Activated CD4-positive, alpha-beta T cell treated with anti-CD3 and anti-CD28 coated beads, Interleukin-2, amount 50 U/mL, for 4 hours (primary cell): ENCODE measurements around the gene ARHGAP24.
"Not testable (repeated sequence)": the region's sequence is repeated elsewhere in the genome, so short reads cannot be mapped to it uniquely, and the experiment has no call there.

Experiments used
- DNase-seq, 2 experiments: peaks; one replicate each; pipeline ENCODE4 v3.0.0-alpha.2; 2020

ARHGAP24 gene

DNA sequence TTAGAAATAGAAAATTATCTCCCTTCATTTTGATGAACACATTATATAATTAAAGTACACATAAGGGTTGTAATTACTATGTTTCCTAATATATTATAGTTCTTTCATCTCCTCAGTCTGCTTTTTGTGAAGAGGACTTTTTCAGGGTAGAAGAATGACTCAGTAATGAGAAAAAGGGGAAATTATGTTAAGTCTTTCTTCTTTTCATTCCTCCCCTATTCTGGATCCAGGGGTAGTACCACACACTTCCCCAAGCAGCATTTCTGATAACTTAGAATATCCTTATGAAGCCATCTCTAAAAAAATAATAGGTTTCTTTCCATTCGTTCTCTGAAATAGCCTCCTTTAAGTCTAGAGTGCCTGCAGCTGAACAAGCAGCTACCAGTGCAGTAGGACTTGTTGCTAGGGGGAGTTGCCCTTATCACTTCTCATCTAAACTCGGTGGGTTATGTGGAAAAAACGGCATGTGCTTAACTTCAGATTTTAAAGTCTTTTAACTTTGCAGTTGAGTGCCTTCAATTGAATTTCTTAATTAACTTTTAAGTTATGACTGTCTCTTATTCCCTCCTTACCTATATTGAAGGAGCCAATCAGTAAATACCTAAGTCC lies 184.8 kb downstream of the ARHGAP24 start:
- no peak for DNase-seq

- DNase-seq: not testable (repeated sequence)
Observed at GRCh38 chr4:85666625-85667024, 191.7 kb downstream of the ARHGAP24 start.

DNA sequence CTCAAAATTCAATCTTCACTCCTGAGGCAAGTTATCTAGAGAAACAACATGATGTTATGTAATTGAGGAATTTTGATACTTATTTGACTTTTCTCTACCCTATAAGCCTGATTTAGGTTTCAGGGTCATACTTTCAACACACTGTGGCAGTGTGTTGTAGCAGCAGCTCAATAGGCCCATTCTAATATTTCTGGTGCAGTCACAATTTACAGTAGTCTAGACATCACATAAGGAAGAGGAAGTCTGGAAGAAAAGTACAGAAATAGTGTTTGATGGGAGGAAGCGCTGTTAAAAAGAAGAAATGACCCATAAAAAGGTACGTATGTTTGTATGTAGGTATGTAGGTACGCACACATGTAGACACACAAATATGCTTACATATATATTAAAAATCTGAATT lies 194.3 kb downstream of the ARHGAP24 start:
- no peak for DNase-seq

DNA sequence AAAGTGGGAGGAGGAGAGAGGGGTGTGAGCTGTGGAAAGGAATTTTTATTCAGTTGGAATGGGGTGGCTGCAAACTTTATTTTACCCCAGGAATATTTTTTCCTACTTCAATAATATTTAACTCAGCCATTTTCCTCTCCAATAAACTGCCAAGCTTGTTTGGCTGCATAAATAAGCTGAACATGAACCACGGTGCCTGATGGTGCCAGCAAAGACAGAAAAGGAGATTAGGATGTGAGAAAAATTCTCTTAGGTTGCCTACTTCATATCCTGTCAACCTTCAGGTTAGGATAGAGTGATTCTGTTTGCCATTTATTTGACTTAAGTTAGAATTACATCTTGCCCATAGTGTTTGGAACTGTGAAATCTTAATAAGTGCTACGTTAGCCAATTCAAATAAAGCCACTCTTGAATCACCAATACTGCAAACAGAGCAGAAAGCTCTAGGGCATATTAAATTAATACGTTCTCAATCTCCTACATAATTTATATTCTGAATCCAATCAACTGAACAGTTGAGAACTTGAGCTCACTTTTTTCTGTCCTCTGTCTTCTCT lies 195.1 kb downstream of the ARHGAP24 start:
- no peak for DNase-seq

GRCh38 chr4:85671120-85671519 lies 196.2 kb downstream of the ARHGAP24 start:
- DNase-seq: no peak

- no peak for DNase-seq
Observed at GRCh38 chr4:85672116-85672515, 197.2 kb downstream of the ARHGAP24 start.

- DNase-seq: no peak
Observed at GRCh38 chr4:85672959-85673358, 198.0 kb downstream of the ARHGAP24 start.

- no peak for DNase-seq
Observed at GRCh38 chr4:85673540-85673939, 198.6 kb downstream of the ARHGAP24 start.

DNA sequence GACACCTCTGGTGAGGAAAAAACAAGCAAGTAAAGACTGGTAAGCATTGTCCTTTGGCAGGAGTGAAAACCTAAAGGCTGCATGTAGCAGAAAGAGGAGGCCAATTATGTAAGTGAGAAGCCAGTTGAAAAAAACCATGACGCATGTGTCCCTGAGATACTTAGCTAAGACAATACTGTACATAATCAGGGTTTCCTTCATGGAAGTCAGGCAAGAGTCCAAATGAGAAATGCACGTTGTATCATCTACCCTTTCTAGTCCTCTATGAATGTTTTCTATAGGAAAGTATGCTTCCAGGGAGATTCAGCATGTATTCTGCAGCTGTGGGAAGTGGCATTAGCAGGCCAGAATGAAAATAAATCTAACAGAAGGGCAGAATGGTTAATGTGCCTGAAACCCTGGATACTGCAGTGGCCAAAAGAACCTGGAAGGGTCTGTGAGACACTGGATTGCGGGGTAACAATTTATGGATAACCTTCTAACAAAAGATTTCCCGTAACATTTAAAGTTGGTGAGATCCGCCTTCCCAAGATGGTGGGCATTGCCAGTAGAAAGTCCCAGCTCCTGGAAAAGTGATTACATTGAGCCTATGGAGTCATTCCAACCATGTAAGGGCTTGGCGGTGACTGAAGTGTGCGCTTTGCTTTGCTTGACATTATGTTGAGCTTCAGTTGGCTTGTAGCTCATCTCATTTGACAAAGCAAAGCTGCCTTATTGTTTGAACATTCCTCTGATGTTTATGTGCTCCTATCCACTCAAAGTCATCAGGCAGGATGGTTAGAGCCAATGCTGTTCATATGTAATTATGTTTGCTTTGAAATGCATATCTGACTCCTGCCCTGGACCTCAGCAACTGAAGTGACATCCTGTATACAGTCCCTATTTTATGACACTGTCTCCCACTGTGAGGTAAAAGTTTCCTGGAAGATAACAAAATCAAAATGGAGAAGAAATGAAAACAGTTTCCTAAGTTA lies 200.4 kb downstream of the ARHGAP24 start:
- DNase-seq: no peak

- DNase-seq: no peak
Observed at GRCh38 chr4:85676050-85676425, 201.1 kb downstream of the ARHGAP24 start.

DNA sequence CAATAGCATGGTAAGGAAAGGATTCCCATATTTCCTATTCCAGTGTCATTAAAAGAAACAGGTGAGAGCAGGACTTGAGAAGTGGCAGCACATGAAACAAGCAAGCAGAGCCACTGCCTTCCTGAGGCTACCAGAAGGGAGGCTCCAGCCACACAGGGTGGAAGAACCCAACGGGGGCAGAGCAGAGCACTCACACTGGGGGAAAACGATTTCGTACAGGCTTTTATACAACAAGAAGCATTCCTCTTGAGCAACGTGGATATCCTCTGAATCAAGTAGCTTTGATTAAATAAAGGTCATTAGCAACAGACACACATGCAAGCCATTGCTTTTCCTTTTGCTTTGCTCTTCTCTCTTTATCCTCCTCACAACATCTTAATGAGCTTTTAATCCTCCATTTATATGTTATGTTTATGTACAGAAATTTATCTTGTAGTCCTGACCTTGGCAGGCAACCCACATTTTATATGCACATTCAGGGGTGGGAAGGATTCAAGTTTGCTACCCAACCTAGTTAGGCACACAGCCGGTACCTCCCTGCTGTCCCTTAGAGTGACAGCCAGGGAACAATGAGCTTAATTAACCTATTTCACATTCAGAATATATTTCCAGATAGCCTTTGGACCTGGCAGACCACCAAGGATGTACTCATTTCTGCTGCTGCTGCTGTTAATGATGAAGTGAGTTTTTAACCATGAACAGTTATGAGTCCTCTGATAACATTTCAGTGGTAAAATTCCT lies 202.1 kb downstream of the ARHGAP24 start:
- DNase-seq: no peak

DNA sequence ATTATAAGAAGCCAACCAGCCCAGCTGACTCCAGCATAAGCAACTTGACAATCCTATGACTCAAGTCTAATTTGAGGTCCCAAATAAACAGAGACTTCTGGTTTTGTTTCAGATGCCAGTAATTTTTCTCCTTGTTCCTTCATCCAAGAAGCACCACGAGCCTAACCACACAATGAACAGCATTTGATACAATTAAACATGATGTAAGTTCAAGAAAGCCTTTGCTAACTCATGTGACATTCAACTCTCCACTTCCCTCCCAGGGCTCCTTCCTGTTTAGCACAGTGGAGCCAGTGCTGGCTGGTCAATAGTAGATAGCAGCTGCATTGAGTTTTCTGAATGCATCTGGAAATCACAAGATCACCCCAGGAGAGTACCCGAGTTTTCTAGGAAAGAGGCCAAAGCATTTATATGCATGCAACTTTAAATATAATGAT lies 206.3 kb downstream of the ARHGAP24 start:
- no peak for DNase-seq

DNA sequence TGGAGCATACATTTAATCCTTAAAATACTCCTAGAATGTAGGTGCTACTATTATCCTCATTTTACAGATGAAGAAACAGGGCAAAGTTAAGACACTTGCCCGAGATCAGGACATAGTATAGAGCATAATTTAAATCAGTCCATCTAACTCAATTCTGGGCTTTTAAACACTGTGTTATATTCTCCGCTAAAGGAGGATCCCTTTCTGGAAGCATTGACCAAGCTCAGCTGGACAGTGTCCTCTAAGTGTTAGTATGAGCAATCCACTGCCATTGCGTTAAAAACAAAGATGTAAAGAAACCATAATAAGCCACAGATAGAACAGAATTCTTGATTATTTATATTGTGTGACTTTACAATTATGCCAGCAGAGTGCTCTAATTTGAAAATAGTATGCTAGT lies 207.0 kb downstream of the ARHGAP24 start:
- DNase-seq: no peak

DNA sequence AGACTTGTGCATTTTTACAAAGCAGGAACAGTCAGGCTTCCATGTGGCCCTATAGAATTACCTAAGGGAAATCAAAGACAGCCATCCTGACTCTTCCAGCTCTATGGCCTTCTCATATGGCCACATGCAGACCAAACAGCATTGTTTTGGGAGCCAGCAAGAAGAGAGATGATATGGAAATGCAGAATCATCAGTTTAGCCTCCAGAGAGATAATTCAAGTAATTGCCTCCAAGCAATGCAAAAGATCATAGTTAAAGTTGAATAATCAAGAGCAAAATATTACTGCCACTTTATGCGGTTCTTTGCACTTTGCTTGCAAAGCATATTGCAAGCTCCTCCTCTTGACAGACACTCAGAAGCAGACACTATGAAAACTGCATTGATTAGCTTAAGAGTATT lies 207.4 kb downstream of the ARHGAP24 start:
- no peak for DNase-seq

GRCh38 chr4:85684676-85685075 lies 209.7 kb downstream of the ARHGAP24 start:
- DNase-seq: no peak

GRCh38 chr4:85686398-85686797 lies 211.4 kb downstream of the ARHGAP24 start:
- no peak for DNase-seq

DNA sequence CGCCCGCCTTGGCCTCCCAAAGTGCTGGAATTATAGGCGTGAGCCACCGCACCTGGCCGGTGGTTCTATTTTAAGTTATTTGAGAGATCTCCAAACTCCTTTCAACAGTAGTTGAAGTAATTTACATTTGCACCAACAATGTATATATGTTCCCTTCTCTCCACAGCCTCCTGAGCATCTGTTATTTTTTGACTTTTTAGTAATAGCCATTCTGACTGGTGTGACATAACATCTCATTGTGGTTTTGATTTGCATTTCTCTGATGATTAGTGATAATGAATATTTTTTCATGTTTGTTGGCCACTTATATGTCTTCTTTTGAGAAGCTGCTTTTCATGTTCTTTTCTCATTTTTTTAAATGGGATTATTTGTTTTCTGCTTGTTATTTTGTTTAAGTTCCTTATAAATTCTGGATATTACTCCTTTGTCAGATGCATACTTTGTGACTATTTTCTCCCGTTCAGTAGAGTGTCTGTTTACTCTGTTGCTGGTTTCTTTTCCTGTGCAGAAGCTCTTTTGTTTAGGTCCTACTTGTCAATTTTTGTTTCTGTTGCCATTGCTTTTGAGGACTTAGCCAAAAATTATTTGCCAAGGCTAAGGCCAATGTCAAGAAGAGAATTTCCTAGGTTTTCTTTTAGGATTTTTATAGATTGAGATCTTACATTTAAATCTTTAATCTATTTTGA lies 213.2 kb downstream of the ARHGAP24 start:
- no peak for DNase-seq

DNA sequence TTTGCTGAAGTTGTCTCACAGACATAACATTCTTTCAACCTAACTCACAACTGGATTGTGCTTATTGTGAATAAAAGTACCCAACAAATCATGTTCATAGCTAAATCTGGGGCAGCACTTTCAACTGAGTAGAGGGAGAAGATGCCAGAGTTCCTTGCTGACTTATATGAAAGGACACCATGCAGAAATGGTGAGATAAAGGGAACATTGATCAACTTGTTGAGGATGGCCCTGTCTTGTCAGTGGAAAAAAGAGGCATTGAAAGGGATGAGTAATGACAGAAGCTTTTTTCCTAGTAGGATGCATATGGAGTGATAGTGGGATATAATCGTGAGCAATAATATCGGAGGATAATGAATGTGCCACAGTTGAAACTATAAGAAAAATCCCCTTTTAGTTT lies 221.7 kb downstream of the ARHGAP24 start:
- DNase-seq: no peak

- no peak for DNase-seq
Observed at GRCh38 chr4:85697854-85698253, 222.9 kb downstream of the ARHGAP24 start.

DNA sequence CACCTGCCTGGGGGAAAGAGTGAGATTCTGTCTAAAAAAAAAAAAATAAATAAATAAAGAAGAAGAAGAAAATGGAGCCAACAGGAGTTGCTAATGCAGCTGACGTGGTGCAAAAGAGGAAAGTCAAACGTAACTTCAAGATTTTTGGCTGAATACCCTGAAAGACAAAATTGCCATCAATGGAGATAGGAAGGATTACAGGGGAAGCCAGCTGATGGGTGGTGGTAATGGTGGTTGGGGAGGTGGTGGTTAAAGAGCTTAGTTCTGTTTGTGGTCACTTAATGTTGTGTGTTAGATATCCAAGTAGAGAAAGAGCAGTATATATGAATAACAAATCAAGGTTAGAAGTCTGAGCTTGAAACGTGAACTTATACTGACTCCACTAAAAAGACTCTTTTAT lies 225.4 kb downstream of the ARHGAP24 start:
- no peak for DNase-seq

DNA sequence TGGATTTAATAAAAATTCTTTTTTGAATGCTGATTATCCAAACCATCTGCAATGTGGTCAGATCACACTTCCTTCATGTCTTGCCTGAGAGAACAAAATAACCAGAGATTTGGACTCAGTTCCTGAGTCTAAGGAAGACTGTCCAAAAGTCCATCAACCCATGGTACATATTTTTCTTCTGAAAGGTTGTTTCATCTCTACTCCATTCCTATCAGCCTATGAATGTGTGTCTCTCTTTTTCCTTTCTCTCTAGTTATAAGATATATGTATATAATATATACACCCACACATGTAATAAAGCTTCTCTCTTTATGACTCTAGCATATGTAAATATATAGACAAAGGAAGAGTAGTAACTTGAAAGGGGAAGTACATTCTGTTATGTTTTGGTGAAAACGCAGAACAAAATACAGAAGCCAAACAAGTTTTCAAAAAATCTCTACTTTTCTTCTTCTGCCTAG lies 226.9 kb downstream of the ARHGAP24 start:
- no peak for DNase-seq

- DNase-seq: no peak
Observed at GRCh38 chr4:85703096-85703495, 228.1 kb downstream of the ARHGAP24 start.

DNA sequence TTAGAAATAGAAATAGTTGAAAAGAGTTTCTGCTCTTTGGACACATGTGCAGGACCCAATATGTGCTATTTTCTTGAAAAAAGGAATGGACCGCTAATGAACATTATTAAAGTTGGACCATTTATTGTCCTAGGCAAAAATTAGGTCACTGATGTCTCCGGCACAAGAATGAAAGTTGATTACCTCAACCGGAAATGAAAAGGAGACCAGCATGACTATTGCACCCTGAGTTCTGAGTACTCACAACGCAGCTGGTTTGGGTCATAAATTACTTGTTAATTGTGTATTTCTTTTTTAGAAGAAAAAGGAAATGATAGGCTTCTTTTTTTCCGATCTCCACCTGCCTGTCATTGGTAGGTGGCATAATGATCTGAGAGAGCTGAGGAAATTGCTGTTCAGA lies 232.7 kb downstream of the ARHGAP24 start:
- no peak for DNase-seq
